Right lobe of liver (tissue), 6 donors: ENCODE results near the gene SRPK2. TPM values are rescaled to one million over a fixed set of nuclear protein-coding genes. Genes with fewer than 3 reads are reported as not detected.

Source experiments
- ATAC-seq, 4 donors: fragments of 200-7000 bp; cut with Tn5 transposase; one replicate each; pipeline ENCODE4 v1.9.1; 2020; ENCODE audit warnings: mild to moderate bottlenecking in 4 of 4, moderate library complexity in 4 of 4
- DNase-seq, 3 donors: peaks; one replicate each; pipeline ENCODE4 v3.0.0-alpha.2; 2020
- H3K27ac ChIP-seq, 3 donors: fragments of 200-600 bp; one replicate each; pipeline ENCODE4 v1.8.0; 2022
- H3K27me3 ChIP-seq, 2 donors: fragments of 200-600 bp; one replicate each; pipeline ENCODE4 v1.8.0; 2022
- H3K36me3 ChIP-seq, 4 donors: fragments of 200-600 bp; sonication (generic) in 1 of 4; one replicate each; pipeline versions ENCODE4 v1.5.1 to v1.8.0; 2017 to 2022; ENCODE audit warnings: control low read depth in 1 of 4
- H3K4me1 ChIP-seq, 4 donors: fragments of 200-600 bp; sonication (generic) in 1 of 4; one replicate each; pipeline versions ENCODE4 v1.5.1 to v1.8.0; 2017 to 2022; ENCODE audit warnings: control low read depth in 1 of 4
- H3K4me3 ChIP-seq, 3 donors: fragments of 200-600 bp; one replicate each; pipeline ENCODE4 v1.8.0; 2022
- H3K9me3 ChIP-seq, 4 donors: fragments of 200-600 bp; sonication (generic) in 1 of 4; one replicate each; pipeline versions ENCODE4 v1.5.1 to v1.8.0; 2017 to 2022; ENCODE audit warnings: control low read depth in 1 of 4
- CTCF ChIP-seq, 4 donors: fragments of 200-600 bp in 3 of 4; fragments of 450-650 bp in 1 of 4; IDR thresholded peaks; one replicate each; pipeline versions ENCODE4 v1.5.1 to v1.8.0; 2016 to 2022; ENCODE audit warnings: antibody characterized with exemption in 4 of 4, mild to moderate bottlenecking in 2 of 4
- POLR2A ChIP-seq: fragments of 450-650 bp; IDR thresholded peaks from one replicate; pipeline ENCODE4 v1.6.1; 2017; ENCODE audit warnings: antibody characterized with exemption, mild to moderate bottlenecking
- WGBS: methylation state at CpG from one replicate; pipeline ENCODE4 v1.1.6; 2018; ENCODE audit warnings: low coverage, low lambda C conversion rate; ENCODE audit not compliant: insufficient coverage; ENCODE audit errors: missing lambda C conversion rate; 5-methylcytosine and 5-hydroxymethylcytosine counted together
- intact Hi-C, 2 donors: fragments of 100-400 bp; cut with DNase I; formaldehyde crosslinking; loops; one replicate each; pipeline versions ENCODE4 v1.11.2 to v1.14.1; 2022
- total RNA-seq, 6 experiments: library from RNA; depleted of rRNA in 2 of 6; stranded (reverse); fragments of >200 nt in 2 of 6; fragmentation: NEBNext Ultra II Directional in 3 of 6; extraction: Animal tissue kit (Norgen Biotek cat#: 25700) in 3 of 6; gene quantifications; one replicate each; pipeline versions ENCODE4 v1.1.0 to v1.2.4, GENCODE V29; 2016 to 2023
- donor health status: DM: no; HTN: yes; CAD: no.
- donor health status: DM: no; HTN: no; CAD: no.
- donor health status: DM: no; HTN: no; CAD: no.
- donor health status: DM: no; HTN: yes; CAD: no.
- donor health status: DM: no; HTN: yes; CAD: no.

Gene SRPK2
- total RNA-seq, 6 experiments from 2014 or later = 15.5 to 21.1 (median 18.2) TPM

- no peak for TF ChIP-seq POLR2A
- no peak for TF ChIP-seq CTCF (IDR thresholded peaks at IDR 0.05)
- ATAC-seq = no peak
- Histone ChIP-seq H3K9me3 (no peaks in the 10 kb centered on the region), H3K27ac (no peak overlapping the region), H3K4me3 (no peak overlapping the region), H3K4me1 (peaks cover 0 to 11% (median 0%) of the 10 kb centered on the region in 4 donors), H3K36me3 (no peaks in the 10 kb centered on the region), H3K27me3 (no peaks in the 10 kb centered on the region)
- intact Hi-C loops = no loop called here
- WGBS = 53% methylated on average over 3 of the region's 3 CpGs
- no peak for DNase-seq
Measured at GRCh38 chr7:105345725-105346124, 43.0 kb downstream of the SRPK2 start.

GRCh38 chr7:105345003-105345402, 43.7 kb downstream of the SRPK2 start:
- intact Hi-C loops = no loop called here
- Histone ChIP-seq H3K36me3 (no peaks in the 10 kb centered on the region), H3K27me3 (no peaks in the 10 kb centered on the region), H3K4me1 (peaks cover 0 to 11% (median 0%) of the 10 kb centered on the region in 4 donors), H3K4me3 (no peak overlapping the region), H3K27ac (no peak overlapping the region), H3K9me3 (no peaks in the 10 kb centered on the region)
- DNase-seq (no peak), ATAC-seq (no peak)
- TF ChIP-seq POLR2A (no peak), CTCF (IDR thresholded peaks at IDR 0.05) (no peak)
- 78% methylated on average over 1 of the region's 3 CpGs for WGBS

GRCh38 chr7:105339404-105340323, 49.1 kb downstream of the SRPK2 start:
- DNase-seq = peak in 1 of 3 donors; percentile 61
- 68% methylated on average over 12 of the region's 12 CpGs for WGBS
- H3K9me3 ChIP-seq = no peaks in the 10 kb centered on the region
- intact Hi-C loops = no loop called here
- H3K27me3 ChIP-seq = no peaks in the 10 kb centered on the region
- H3K4me1 ChIP-seq = peaks cover 0 to 11% (median 0%) of the 10 kb centered on the region in 4 donors
- TF ChIP-seq CTCF (IDR thresholded peaks at IDR 0.05) (no peak), POLR2A (no peak)
- ATAC-seq = peak; percentile 94 to 97 (median 96)
- no peak overlapping the region for H3K4me3 ChIP-seq
- no peak overlapping the region for H3K27ac ChIP-seq
- no peaks in the 10 kb centered on the region for H3K36me3 ChIP-seq

GRCh38 chr7:105337529-105337928, 51.2 kb downstream of the SRPK2 start:
- TF ChIP-seq POLR2A = no peak
- no peak for TF ChIP-seq CTCF (IDR thresholded peaks at IDR 0.05)

More at GRCh38 chr7:105337529-105337928, 51.2 kb downstream of the SRPK2 start:
- H3K9me3 ChIP-seq = no peaks in the 10 kb centered on the region
- H3K4me3 ChIP-seq = no peak overlapping the region
- DNase-seq (no peak), ATAC-seq (peak in 1 of 4 donors; percentile 27)
- 63% methylated on average over 2 of the region's 4 CpGs for WGBS
- intact Hi-C loops = no loop called here
- H3K27me3 ChIP-seq = no peaks in the 10 kb centered on the region
- no peak overlapping the region for H3K27ac ChIP-seq
- H3K36me3 ChIP-seq = no peaks in the 10 kb centered on the region
- H3K4me1 ChIP-seq = peaks cover 0 to 11% (median 0%) of the 10 kb centered on the region in 4 donors
